GM12801 (cell line): ENCODE measurements around the gene DCTN1.

Experiments
- TF ChIP-seq, protein P1 (sequence below): IDR thresholded peaks from one replicate; pipeline ENCODE4 v1.5.1; 2011; ENCODE audit warnings: control low read depth; ENCODE audit not compliant: insufficient read length; ENCODE audit errors: extremely low read depth

Gene DCTN1

DNA sequence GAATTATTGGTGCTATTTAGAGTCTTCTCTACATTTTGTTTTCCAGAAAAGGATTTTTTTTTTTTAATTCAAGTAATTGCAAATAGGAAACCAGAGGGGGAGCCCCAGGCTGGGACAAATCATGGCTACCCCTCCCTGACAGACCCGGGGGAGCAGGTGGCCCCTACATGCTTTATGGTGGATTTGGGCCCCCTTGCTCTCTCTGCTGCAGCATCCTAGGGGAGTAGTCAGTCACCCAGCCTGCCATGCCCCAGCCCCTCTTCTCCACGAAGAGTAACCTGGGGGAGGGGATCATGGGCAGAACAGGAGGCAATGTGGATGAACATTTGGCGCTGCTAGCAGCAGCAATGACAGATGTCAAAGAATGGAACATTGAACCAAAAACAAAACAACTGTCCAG is 36.7 kb upstream of the DCTN1 start:
- TF ChIP-seq, protein P1, sequence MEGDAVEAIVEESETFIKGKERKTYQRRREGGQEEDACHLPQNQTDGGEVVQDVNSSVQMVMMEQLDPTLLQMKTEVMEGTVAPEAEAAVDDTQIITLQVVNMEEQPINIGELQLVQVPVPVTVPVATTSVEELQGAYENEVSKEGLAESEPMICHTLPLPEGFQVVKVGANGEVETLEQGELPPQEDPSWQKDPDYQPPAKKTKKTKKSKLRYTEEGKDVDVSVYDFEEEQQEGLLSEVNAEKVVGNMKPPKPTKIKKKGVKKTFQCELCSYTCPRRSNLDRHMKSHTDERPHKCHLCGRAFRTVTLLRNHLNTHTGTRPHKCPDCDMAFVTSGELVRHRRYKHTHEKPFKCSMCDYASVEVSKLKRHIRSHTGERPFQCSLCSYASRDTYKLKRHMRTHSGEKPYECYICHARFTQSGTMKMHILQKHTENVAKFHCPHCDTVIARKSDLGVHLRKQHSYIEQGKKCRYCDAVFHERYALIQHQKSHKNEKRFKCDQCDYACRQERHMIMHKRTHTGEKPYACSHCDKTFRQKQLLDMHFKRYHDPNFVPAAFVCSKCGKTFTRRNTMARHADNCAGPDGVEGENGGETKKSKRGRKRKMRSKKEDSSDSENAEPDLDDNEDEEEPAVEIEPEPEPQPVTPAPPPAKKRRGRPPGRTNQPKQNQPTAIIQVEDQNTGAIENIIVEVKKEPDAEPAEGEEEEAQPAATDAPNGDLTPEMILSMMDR = no peak

DNA sequence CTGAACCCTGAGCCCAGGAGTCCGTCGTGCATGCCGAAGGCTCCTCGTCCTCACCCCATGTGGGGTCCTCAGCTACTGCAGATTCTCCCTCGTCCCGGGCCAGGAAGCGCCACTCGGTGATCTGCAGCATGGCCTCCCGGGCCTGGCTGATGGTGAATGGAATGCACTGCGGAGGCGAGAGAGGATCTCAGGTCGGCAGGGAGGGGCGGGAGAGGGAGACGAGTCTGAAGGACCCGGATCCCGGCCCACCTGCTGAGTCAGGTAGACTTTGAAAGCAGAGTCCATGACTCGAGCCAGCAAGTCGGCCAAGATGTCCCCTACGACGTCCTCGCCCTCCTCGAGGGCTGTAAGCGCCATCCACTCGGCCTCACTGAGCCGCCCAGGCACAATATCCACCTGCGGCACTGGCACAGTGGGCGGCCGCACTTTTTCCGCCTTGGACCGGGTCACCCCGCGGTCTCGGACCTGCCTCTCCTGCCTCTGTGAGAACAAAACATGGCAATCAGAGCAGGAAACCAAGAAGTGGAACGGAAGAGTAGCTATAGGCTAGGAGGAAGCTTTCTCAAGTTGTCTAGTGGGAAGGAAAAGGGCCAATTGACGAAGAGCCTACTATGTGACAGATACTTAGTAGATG is 35.8 kb upstream of the DCTN1 start:
- TF ChIP-seq, protein P1 = no peak

DNA sequence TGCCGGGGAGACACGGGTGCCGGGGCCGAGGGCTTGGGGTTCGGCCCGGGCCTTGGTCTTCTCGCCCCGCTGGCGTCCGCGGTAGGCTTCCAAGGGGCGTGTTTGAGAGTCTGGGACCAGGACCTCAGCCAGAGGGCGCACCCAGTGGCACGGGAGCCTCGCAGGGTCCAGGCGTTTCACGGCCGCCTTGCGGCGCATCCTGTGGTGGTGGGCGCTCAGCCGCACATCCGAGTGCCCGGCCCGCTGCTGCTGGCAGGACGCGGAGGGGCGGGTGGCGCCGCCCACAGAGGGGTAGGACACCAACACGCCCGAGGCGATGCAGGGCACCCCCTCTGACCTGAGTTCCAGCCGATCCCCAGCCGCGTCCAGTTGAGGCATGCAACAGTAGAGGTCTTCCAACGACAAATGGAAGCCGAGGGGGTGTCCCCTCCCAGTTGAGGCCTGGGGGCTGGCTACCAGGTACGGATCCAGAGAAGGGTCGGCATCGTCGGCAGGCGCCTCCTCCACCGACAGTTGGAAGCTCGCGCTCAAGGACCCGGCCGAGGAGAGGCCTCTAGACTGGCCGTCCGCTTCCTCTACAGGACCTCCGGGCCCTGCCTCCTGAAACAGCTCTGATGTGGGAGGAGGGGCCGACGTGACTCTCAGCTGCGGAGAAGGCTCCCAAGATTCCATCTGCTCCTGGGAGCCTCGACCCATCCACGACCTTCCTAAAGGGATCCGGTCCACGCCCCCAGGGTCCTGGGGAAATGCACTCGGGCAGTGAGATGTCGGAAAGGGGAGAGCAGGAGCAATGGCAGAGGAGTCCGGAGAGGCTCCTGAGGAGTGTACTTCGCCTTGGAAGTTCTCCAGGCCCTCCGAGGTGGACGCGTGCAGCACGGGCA is 35.0 kb upstream of the DCTN1 start:
- TF ChIP-seq, protein P1 = no peak

DNA sequence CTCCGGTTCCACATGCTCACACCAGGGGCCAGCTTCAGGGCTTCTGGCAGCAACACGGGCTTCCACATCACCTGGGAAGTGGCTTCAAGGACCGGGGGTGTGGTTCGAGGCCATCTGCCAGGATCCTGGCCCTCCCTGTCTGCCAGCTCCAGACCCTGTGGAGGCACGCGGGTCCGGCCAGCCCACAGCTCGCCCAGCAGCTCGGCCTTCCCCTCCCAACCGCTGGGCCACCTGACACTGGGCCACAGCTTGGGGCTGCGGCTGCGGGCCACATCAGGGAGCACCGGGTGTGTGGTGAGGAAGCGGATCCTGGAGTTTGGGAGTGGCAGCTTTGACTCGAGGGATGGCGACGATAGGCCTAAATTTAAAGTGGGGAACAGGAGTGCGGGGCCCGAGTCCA is 34.3 kb upstream of the DCTN1 start:
- TF ChIP-seq, protein P1 = no peak

DNA sequence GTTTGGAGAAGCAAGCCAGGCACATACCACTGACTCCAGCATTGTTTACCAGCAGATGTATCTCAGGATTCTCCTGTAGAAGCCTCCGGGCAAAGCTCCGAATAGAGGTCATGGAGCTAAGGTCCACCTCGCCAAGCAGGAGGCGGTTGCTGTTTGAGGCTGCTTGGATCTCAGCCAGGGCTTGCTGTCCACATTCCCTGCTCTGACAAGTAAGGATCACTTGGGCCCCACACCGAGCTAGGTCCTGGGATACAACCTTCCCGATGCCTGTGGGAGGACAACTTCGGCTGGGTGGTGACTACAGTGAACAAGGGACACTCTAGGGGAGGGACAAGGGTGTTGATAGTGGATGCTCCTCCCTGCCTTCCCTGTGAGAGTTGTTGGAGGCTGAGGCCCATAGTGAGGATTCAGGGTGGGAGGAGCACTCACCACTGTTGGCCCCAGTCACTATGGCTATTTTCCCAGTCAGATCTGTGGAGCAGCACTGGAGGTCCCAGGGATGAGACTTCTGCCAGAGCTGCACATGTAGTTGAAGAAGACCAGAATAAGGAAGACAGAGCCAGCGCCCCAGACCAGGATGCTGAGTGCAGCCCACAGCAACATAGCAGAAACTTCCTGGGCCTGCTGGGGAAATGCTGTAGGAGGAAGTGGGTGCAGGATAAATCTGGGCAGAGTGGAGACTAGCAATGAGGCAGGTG is 33.0 kb upstream of the DCTN1 start:
- TF ChIP-seq, protein P1 = no peak

DNA sequence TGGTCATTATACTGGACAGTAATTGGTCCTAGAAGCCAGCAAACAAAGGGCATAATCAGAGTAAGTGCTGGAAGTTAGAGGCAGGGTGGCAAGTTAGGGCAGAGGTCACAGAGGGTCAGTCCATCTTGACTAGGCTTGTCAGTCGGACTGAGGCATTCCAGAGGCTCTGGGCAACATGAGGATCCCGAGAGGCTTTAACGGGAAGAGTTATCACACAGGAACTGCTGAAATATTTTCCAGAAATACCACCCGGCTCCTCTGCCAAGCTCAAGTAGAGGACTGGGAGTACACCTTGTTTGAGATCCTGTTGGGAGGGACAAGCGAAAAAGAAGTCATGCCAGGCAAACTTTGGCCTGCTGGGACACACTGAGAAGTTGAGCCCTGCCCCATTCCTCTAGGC is 27.6 kb upstream of the DCTN1 start:
- TF ChIP-seq, protein P1 = no peak

DNA sequence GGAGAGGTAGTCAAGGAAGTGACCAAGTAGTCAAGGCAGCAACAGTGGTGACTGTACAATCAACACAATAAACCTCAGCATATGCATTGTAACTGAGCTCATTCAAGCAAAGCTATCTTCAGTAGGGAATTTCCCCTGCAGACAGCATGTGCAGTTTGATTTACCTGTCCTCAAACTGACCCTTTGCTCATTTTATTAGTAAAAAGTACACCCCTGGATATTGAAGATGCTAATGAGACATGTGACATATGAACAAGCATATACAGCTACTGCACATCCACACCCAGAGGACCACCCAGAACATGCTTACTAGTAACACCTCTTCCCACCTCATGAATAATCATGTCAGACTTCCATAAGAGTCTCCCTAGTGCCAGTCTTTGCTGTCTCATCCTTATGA is 25.9 kb upstream of the DCTN1 start:
- TF ChIP-seq, protein P1 = no peak
